Spinal cord (tissue), 10 donors: ENCODE data around the gene GNB5. TPM values are rescaled to one million over a fixed set of nuclear protein-coding genes. Genes with fewer than 3 reads are reported as not detected.
A peak's percentile ranks its signal among the peaks of the same experiment; 100 is the strongest.

Experiments used
- DNase-seq, 6 donors: peaks; one replicate each; pipeline versions ENCODE4 v3.0.0 to v3.0.0-alpha.2; 2013 to 2015; ENCODE audit warnings: low spot score in 6 of 6, low read depth in 4 of 6
- H3K27ac ChIP-seq: one replicate; pipeline ENCODE4 v1.5.1; 2013; ENCODE audit warnings: low read depth, low read length, control low read depth
- H3K27me3 ChIP-seq: one replicate; pipeline ENCODE4 v1.6.1; 2013; ENCODE audit warnings: low read length; ENCODE audit not compliant: control insufficient read depth, insufficient read depth
- H3K36me3 ChIP-seq: one replicate; pipeline ENCODE4 v1.6.1; 2013; ENCODE audit warnings: low read length; ENCODE audit not compliant: control insufficient read depth, insufficient read depth
- H3K4me1 ChIP-seq: one replicate; pipeline ENCODE4 v1.6.1; 2013; ENCODE audit warnings: low read length; ENCODE audit not compliant: control insufficient read depth, insufficient read depth
- H3K4me3 ChIP-seq: one replicate; pipeline ENCODE4 v1.5.1; 2013; ENCODE audit warnings: low read depth, low read length, control low read depth
- H3K9me3 ChIP-seq: one replicate; pipeline ENCODE4 v1.6.1; 2013; ENCODE audit warnings: low read length; ENCODE audit not compliant: control insufficient read depth, insufficient read depth
- WGBS: methylation state at CpG from one replicate; pipeline ENCODE4 v1.1.5; 2013; ENCODE audit warnings: missing lambda C conversion rate; ENCODE audit not compliant: insufficient coverage; 5-methylcytosine and 5-hydroxymethylcytosine counted together
- polyA plus RNA-seq, 2 donors: library from polyadenylated mRNA; unstranded; fragments of 120-200 nt; gene quantifications; one replicate each; pipeline ENCODE4 v1.2.1, GENCODE V29; 2013; ENCODE audit not compliant: insufficient read length in 2 of 2
- total RNA-seq, 2 donors: library from RNA; depleted of rRNA in 1 of 2; stranded (reverse); fragments of 120-200 nt in 1 of 2; fragments of >200 nt in 1 of 2; gene quantifications; one replicate each; pipeline versions ENCODE4 v1.2.3 to v1.2.4, GENCODE V29; 2013 to 2014
- donor health status: healthy.

The GNB5 gene
- total and polyA plus RNA-seq, 4 donors: 28.0 to 57.2 (median 54.6) TPM

DNA sequence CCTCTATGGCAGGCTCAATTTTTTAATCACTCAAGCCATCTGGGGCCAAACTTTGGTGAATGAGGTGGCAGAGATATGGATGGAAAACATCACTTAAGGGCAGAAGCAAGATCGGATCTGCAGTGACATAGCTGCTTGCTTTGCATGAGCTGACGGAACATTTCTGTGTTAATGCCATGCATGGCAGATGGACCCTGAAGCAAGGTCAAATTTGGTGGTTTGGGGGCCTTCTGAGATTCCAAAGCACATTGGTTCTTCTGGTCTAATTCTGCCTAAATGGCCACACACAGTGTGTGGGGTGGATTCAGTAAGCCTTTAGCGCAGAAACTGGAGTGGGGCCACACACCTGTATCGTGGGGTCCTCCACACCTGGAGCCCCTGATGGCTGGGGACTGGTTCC is 40.3 kb downstream of the GNB5 start:
- no peak overlapping the region for H3K4me3 ChIP-seq
- DNase-seq: no peak
- WGBS: 73% methylated on average over 4 of the region's 4 CpGs
- H3K36me3 ChIP-seq: peaks cover 39% of the 10 kb centered on the region
- no peaks in the 10 kb centered on the region for H3K27me3 ChIP-seq
- no peaks in the 10 kb centered on the region for H3K4me1 ChIP-seq
- no peak overlapping the region for H3K27ac ChIP-seq
- no peaks in the 10 kb centered on the region for H3K9me3 ChIP-seq

DNA sequence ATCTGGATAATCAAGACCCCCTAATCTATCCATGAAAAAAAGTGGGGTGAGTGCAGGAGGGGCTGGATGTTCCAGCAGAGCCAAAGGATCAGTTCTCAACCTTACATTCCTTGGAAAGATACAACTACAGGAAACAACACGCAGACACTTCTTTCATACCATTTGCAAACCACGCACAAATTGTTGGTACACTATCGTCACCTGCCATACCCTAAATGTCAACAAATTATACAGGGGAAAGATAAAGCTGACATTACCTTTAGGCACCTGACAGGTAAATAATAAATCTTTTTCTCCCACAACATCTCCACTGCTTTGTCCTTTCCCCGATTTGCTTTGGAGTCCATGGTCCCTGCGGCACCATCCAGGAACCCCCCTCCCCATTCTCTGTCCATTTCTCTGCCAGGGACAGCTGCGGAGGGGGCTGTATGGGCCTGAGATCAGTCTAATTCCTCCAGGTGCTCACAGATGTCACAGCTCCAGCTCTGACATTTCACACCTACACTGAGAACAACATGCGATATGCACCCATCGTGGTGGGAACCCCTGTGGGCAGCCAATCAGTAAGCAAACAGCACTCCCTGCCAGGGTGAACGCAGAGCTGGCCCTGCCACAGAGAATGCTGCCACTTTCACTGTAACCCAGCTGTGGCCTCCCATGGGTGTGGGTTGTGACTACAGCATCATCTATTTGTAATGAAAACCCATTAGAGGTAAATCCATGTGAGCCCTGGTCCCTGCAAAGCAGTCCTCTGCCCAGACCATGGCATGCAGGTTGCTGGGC is 41.0 kb downstream of the GNB5 start:
- WGBS: 92% methylated on average over 7 of the region's 9 CpGs
- Histone ChIP-seq H3K4me3 (no peak overlapping the region), H3K36me3 (peaks cover 39% of the 10 kb centered on the region), H3K27me3 (no peaks in the 10 kb centered on the region), H3K27ac (no peak overlapping the region), H3K4me1 (no peaks in the 10 kb centered on the region), H3K9me3 (no peaks in the 10 kb centered on the region)
- no peak for DNase-seq

DNA sequence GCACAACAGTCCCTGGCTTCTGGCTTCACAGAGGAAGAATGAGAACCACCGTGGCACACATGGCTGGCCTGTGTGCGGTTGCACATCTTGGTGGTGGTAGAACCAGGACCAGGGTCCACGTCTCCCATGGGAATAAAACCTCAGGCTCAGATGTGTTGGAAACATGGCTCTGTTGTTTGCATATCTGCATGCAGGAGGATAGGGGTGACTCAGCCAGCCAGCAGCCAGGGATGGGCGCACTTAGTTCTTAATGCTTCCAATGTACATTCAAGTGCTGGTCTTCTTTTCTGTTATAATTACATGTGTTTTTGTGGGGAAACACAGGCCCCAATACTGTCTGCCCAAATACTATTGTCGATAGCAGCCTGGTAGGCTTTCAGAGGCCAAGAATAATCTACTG is 42.8 kb downstream of the GNB5 start:
- Histone ChIP-seq H3K27me3 (no peaks in the 10 kb centered on the region), H3K36me3 (peaks cover 45% of the 10 kb centered on the region), H3K4me3 (no peak overlapping the region), H3K4me1 (no peaks in the 10 kb centered on the region), H3K27ac (no peak overlapping the region), H3K9me3 (no peaks in the 10 kb centered on the region)
- no peak for DNase-seq
- WGBS: 95% methylated on average over 4 of the region's 5 CpGs

DNA sequence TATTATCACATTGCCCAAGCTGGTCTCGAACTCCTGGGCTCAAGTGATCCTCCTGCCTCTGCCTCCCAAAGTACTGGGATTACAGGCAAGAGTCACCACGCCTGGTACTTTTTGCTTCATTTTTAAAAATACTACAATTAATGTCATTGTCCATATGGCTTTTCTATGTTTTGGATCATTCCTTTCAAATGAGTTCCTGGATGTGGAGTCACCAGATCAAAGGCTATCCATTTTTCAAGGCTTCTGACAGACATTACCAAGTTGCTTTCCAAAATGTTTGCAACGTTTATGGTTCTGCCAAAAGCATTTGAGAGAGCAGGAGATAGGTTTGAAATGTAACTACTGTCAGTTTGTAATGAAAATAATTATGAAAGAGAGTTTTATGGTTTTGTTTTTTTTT is 44.4 kb downstream of the GNB5 start:
- no peaks in the 10 kb centered on the region for H3K27me3 ChIP-seq
- H3K4me1 ChIP-seq: no peaks in the 10 kb centered on the region
- H3K27ac ChIP-seq: no peak overlapping the region
- H3K4me3 ChIP-seq: no peak overlapping the region
- DNase-seq: no peak
- WGBS: 86% methylated on average over 1 of the region's 3 CpGs
- H3K9me3 ChIP-seq: no peaks in the 10 kb centered on the region
- peaks cover 36% of the 10 kb centered on the region for H3K36me3 ChIP-seq

DNA sequence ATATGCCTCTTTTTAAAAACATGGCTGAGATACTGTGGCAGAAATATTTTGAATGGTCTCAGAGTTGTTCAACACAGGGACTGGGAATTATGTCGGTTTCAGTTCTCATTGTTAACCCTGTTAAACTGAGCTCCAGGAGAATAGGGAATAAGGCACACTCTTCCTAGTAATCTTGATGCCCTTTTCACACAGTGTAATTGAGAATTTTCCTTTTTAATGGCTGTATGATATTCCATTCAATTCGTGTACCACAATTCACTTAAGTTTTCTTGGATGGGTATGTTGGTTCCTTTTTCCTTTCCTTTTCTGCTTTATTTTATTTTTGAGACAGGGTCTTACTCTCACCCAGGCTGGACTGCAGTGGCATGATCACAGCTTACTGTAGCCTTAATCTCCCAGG is 44.9 kb downstream of the GNB5 start:
- Histone ChIP-seq H3K4me3 (no peak overlapping the region), H3K9me3 (no peaks in the 10 kb centered on the region), H3K27ac (no peak overlapping the region), H3K27me3 (no peaks in the 10 kb centered on the region), H3K36me3 (peaks cover 32% of the 10 kb centered on the region), H3K4me1 (no peaks in the 10 kb centered on the region)
- WGBS: no CpG with 5 or more reads among the region's 2 CpGs
- no peak for DNase-seq

DNA sequence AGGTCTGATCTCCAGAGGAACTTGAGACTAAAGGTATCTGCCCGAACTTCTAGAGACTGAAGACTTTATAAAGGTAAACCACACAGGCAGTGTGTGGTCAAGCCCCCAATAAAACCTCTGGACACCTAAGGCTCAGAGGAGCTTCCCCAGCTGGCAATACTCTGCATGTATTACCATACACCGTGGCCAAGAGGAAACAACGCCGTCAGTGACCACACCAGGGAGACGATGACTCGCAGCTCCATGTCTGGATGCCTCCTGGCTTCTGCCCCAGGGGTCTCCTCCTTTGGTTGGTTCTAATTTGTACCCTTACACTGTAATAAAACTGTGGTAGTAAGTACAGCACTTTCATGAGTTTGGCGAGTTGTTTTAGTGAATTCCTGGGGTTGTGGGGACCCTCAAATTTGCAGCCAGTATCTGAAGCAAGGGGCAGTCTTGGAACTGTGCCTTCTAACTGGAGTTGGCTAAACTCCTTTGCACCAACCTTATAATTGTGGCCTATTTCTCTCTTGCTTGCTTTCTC is 46.5 kb downstream of the GNB5 start:
- peaks cover 5% of the 10 kb centered on the region for H3K4me1 ChIP-seq
- H3K4me3 ChIP-seq: no peak overlapping the region
- H3K27me3 ChIP-seq: no peaks in the 10 kb centered on the region
- H3K36me3 ChIP-seq: peaks cover 26% of the 10 kb centered on the region
- no peaks in the 10 kb centered on the region for H3K9me3 ChIP-seq
- DNase-seq: no peak
- 91% methylated on average over 5 of the region's 7 CpGs for WGBS
- no peak overlapping the region for H3K27ac ChIP-seq

DNA sequence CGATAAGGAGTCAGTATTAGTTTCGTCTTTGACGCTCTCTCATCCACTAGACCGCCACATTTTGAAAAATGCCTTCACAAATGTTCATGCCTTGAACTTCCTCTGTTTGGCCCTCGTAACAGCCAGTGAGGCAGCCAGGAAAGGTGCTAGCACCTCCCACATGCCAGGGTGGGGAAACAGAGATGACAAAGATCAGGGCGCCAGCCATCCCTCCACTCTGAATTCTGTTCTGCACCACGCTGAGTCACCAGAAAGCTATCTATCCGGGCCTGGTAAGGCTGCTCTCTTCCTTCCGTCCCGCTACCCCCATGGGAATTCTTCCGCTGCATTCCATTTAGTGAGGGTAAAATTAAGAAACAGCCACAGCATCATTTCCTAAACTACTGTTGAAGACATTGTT is 47.3 kb downstream of the GNB5 start:
- Histone ChIP-seq H3K9me3 (no peaks in the 10 kb centered on the region), H3K4me3 (no peak overlapping the region), H3K36me3 (peaks cover 25% of the 10 kb centered on the region), H3K27ac (no peak overlapping the region), H3K27me3 (no peaks in the 10 kb centered on the region), H3K4me1 (peaks cover 8% of the 10 kb centered on the region)
- WGBS: 92% methylated on average over 5 of the region's 11 CpGs
- DNase-seq: no peak

DNA sequence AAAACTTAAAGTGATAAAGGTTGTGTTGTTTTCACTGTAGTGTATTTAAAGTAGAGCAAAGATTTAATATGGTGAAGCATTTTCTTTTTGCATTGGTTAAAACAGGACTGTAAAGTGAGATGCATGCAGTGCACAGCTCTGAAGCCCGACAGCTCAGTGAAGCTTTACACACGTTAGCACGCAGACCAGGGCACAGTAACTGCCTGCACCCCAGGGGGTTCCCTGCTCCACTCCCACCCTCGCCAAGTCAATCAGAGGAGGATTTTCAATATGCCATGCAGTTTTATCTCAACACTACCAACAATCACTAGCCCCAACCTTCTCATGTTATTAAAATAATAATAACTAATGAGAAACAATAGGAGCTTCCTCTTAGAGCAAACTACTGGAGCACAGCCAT is 50.5 kb downstream of the GNB5 start:
- Histone ChIP-seq H3K4me1 (peaks cover 17% of the 10 kb centered on the region), H3K27me3 (no peaks in the 10 kb centered on the region), H3K36me3 (peaks cover 22% of the 10 kb centered on the region), H3K4me3 (no peak overlapping the region), H3K9me3 (no peaks in the 10 kb centered on the region), H3K27ac (no peak overlapping the region)
- WGBS: 43% methylated on average over 4 of the region's 4 CpGs
- DNase-seq: no peak

DNA sequence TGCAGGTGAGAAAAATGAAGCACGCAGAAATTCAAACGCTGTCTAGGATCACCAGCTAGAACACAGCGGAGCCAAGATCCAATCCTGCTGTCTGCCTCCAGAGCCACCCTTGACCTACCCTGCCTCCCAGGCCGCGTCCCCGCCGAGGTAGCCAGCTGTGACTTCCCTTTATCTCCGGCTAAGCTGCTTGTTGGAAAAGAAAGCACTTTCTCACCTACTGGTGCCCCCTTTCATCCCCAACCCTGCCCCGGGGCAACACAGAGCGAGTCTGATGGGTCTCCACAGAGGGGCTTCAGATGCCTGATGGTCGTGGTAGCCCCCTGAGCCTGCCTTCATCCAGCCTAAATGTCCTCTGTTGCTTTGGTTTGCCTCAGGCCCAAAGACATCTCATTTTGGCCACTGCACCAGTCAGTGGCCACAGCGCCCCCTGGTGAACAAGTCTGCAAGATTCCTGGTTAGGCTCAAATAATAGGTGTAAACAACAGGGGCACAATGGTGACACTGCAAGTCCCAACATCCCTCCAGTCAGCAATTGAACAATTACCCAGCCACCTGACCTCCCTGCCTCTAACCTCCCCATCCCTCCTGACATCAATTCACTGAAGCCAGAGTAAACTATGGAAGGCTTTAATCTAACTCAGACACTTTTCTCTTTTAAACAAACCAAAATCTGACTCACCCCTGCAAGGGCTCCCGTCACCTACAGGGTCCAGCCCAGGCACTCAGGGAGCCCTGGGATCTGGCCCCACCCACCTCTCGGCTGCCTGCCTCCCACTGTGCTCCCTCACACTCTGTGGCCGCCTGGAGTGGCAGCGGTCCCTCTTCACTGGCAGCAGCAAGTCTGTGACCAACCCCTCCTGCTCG is 51.4 kb downstream of the GNB5 start:
- WGBS: 58% methylated on average over 14 of the region's 17 CpGs
- peaks cover 17% of the 10 kb centered on the region for H3K4me1 ChIP-seq
- DNase-seq: peak in 5 of 6 donors; percentile 31 to 87 (median 49)
- H3K4me3 ChIP-seq: no peak overlapping the region
- no peak overlapping the region for H3K27ac ChIP-seq
- peaks cover 30% of the 10 kb centered on the region for H3K36me3 ChIP-seq
- H3K27me3 ChIP-seq: no peaks in the 10 kb centered on the region
- no peaks in the 10 kb centered on the region for H3K9me3 ChIP-seq
